ENCODE results near the gene NOP9.

- TF ChIP-seq CTCF (IDR thresholded peaks at IDR 0.05) (no peak), POLR2AphosphoS5 (IDR thresholded peaks at IDR 0.05; ENCODE audit: low read depth, low read length) (no peak)
These were observed 45.7 kb upstream of the NOP9 start for GRCh38 chr14:24253936-24254335.
